GM21723 (cell line): ENCODE data around the gene EHMT1.
"Not testable (repeated sequence)": the region's sequence is repeated elsewhere in the genome, so short reads cannot be mapped to it uniquely, and the experiment has no call there.

Source experiments
- ATAC-seq: cut with Tn5 transposase; IDR thresholded peaks from one replicate; pipeline ENCODE4 v1.9.1; 2021; ENCODE audit warnings: mild to moderate bottlenecking, moderate library complexity; ENCODE audit not compliant: unreplicated experiment

EHMT1 gene

DNA sequence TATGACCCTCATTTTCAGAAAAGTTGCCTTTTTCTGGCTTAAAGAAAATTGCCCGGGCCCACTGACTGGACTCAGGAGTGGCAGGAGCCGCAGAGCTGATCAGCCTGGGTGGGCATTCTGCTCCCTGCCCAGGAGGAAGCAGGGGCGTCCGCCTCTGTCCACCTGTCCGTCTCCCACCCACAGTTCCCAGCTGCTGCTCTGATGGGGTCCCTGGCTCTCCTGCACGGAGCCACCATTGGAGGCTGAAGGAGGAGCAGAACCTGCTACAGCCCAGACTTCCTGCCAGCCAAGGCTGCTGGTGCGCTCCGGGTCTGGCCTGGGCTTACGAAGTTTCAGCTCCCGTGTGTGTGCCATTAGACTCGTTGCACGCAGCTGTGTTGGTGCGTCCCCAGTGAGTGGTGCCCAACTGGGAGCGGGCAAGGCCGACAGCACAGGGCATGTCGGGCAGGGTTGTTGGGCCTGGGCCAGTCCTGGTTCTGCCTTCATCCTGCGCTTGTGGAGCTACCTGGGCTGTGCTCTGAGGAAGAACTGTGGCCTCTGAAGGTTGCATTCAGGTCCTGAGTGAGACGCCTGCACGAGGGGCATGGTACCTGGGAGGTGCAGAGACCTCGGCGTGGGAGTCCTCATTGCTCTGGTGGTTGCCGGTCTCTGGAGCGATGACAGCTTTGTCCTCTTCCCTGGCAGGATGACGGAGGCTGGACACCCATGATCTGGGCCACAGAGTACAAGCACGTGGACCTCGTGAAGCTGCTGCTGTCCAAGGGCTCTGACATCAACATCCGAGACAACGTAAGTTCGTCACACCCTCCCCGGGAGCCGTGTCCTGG is 181.6 kb downstream of the EHMT1 start:
- no peak for ATAC-seq

DNA sequence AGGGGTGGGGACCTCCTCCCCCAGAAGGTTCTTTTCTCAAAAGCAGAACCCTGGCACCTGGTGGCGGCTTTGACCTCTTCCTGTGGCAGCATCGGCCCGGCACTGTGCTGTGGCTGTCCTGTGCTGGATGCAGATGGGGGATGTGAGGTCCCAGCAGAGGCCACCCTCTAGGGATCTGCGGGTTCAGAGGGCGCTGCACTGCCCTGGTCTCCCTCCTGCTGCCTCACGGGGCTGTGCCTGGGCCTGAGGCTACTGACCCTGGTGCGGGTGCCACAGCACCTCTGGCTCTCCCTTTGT is 182.2 kb downstream of the EHMT1 start:
- no peak for ATAC-seq

DNA sequence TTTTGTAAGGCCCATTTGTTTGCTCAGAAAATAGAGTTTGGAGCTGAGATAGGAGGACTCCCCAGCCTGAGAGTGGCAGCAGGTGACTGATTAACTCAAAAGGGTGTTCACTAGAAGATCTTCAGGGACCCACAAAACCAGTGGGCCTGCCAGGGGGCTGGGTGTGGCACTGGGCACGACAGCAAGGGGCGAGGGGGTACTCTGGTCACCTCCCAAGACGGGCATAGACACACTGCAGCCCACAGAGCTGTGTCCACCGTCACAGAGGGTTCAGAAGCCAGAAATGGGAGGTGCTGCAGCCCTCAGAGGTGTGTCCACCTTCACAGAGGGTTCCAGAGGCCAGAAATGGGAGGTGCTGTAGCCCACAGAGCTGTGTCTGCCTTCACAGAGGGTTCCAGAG is 183.2 kb downstream of the EHMT1 start:
- no peak for ATAC-seq

DNA sequence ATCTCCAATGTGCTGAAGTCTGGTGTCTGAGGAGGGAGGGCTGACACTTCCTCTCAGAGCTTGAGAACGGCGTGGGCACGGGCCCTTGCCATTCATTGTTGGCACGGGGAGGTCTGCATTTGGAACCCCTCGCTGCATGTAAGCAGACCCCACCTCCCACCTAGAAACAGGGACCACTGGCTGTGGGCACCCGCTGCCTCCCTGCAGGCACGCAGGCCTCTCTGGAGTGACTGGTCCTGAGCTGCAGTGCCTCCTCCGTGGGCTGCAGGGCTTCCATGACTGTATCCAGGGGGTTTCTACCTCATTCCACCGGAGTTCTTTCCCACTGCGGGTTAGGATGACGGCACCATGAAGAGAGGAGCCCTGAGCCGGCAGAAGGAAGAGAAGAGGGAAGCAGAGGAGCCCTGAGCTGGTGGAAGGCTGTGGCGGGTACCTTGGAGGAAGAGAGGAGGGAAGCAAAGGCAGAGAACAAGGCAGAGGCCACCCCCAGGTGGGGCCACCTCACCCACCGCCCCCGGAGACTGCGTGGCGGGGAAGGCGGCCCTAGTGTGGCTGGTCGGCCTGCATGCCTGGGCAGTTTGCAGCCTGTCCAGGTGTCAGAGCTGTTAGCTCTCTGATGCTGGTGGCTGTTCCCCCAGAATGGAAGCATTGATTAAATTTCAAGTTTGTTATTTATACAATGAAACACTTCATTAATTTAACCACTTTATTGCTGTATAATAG is 183.9 kb downstream of the EHMT1 start:
- no peak for ATAC-seq

DNA sequence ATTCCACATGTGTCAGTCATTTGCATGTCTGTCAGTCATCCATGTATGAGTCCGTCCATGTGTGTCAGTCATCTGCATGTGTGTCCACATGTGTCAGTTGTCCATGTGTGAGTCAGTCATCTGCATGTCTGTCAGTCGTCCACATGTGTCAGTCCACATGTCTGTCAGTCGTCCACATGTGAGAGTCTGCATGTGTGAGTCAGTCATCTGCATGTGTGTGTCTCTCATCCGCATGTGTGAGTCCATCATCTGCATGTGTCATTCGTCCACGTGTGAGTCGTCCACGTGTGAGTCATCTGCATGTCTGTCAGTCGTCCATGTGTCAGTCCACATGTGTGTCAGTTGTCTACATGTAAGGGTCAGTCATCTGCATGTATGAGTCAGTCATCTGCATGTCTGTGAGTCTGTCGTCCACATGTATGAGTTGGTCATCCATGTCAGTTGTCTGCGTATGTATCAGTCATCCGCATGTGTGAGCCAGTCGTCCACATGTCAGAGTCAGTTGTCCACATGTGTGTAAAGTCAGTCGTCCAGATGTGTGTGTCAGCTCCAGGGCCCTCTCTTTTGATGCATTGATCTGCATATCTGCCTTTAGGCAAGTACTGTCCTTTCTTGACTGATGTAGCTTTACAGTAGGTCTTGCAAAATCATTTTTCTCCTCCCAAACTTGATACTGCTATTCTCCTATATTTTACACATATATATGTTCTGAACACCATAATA is 186.3 kb downstream of the EHMT1 start:
- no peak for ATAC-seq

DNA sequence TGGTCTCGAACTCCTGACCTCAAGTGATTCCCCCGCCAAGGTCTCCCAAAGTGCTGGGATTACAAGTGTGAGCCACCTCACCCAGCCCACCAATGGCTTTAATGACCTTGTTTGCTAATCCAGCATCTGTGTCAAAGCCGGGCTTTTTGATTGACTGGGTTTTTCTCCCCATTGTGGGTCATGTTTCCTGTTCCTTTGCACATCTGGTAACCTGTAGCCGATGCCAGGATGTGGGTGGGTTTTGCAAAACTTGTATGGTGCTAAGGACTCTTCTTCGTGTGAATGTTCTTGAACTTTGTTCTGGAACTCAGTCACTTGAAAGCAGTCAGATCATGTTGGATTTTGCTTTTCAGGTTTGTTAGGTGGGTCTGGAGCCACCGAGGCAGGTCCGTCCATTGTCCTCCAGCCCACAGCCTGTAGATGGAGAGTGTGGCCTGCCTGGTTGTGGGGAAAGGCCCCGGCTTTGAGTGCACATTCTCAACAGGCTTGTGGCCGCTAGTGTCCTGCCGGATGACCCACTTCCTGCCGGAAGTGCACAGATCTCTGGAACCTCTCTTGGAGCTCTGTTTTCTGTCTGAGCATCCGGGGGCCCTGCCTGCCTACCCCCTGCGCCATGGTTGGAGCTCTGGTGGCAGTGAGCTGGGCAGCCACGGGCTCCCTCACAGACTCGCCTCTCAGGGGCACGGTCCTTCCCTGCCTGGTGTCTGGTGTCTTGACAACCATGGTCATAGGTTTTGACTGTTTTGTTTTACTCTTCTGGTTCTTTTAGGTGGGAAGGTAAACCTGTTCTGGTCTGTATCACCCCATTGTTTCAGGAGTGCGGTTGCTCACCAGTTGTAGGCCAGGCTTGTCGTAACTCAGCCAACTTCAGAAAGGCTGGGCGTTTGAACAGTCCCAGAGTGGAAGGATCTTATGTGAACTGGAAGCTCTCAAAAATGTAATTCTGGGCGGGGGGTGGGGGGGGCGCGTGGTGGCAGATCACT is 189.2 kb downstream of the EHMT1 start:
- ATAC-seq = no peak

DNA sequence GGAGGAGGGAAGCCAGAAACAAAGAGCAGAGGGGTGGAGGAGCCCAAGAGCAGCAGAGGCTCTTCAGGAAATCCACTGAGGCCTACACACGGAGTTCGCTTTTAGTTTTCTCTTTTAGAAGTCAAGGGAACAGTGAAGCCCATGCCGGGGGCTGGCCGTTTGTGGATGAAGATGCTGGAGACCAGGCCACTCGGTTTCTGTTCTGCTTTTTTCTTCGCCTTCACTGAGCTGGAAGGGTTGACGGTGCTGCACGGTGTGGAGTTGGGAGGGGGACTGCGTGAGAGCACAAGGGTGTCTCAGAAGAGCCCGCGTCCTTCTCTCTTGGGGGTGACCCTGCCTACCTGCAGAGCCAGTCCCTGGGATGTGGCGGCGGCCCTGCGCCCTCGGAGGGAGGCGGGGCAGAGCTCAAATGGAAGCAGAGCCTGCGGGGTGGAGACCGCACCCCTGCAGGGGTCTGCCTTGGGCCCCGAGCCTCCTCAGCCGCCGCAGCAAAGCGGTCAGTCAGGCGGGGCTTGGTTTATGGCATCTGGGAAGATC is 190.3 kb downstream of the EHMT1 start:
- ATAC-seq = no peak

DNA sequence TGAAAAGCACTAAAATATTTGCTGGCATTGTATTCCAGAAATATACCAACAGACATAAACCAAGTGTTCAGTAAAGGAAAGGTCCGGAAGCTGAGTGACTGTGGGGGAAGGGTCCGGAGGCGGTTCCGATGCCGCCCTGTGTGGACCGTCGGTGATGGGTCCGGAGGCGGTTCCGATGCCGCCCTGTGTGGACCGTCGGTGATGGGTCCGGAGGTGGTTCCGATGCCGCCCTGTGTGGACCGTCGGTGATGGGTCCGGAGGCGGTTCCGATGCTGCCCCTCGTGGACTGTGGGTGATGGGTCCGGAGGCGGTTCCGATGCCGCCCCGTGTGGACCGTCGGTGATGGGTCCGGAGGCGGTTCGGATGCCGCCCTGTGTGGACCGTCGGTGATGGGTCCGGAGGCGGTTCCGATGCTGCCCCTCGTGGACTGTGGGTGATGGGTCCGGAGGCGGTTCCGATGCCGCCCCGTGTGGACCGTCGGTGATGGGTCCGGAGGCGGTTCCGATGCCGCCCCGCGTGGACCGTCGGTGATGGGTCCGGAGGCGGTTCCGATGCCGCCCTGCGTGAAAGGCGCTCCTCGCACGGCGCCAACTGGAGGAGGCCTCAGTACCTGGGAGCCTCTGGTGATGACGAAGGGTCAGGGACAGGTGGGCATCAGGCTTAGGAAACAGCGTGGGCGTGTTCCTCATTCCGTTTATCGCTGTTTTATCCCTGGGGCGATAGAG is 191.1 kb downstream of the EHMT1 start:
- not testable (repeated sequence) for ATAC-seq

DNA sequence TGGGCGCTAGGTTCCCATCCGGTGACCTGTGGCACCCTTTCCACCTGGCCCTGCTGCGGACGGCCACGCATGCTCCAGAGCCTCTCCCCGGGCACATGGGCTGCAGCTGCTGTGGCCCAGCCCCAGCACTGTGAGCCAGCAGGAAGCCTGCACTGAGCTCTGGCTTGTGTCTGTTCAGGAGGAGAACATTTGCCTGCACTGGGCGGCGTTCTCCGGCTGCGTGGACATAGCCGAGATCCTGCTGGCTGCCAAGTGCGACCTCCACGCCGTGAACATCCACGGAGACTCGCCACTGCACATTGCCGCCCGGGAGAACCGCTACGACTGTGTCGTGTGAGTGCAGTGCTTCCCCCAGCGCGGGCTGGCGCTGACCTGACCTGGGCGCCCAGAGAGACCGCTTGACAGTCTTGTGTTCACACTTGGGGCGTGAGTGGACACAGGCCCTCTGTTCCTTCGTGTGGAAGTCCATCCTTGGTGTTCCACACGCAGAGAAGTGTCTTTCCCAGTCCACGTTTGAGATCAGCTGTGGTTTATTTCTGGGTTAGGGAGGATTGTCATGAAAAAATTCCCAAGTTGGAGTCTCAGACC is 192.6 kb downstream of the EHMT1 start:
- no peak for ATAC-seq

DNA sequence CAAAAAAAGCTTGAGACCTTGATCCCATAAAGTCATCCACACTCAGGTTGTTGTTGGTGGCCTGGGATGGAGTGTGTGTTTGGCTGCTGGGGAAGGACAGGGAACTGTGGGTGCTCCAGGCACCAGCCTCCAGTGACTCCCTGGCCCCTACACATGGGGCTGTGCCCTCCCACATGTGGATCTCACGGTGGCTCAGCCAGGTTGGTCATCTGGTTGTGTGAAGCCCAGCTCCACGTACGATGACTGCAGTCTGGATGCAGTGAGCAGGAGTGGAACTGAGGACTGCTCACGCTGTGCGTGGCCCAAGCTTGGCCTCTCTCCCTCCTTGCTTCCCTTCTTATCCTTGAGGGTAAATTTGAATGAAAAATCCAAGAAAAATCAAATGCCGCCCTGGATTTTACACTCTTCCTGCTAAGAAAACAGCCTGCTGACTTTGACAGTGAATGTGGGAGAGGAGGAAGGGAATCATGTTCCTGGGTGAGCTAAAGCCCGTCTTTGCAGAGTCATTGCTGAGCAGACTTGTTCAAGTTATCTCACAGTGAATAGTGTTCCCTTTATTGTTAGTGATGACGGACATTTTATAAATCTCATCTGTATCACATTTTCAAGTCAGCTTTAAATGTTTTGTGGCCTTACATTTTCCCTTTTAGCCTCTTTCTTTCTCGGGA is 193.7 kb downstream of the EHMT1 start:
- no peak for ATAC-seq

DNA sequence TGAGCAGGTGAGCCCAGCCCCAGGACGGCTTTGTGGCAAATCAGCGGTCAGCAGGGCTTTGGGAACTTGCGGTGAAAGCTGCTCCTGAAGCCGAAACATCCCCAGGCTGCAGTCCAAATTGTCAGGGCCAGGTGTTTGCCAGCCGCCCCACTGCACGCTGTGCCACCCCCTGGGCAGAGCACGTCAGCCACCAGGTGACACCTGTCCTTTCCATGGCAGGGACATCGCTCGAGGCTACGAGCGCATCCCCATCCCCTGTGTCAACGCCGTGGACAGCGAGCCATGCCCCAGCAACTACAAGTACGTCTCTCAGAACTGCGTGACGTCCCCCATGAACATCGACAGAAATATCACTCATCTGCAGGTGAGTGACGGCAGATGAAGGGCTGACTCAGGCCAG is 194.4 kb downstream of the EHMT1 start:
- ATAC-seq = no peak

DNA sequence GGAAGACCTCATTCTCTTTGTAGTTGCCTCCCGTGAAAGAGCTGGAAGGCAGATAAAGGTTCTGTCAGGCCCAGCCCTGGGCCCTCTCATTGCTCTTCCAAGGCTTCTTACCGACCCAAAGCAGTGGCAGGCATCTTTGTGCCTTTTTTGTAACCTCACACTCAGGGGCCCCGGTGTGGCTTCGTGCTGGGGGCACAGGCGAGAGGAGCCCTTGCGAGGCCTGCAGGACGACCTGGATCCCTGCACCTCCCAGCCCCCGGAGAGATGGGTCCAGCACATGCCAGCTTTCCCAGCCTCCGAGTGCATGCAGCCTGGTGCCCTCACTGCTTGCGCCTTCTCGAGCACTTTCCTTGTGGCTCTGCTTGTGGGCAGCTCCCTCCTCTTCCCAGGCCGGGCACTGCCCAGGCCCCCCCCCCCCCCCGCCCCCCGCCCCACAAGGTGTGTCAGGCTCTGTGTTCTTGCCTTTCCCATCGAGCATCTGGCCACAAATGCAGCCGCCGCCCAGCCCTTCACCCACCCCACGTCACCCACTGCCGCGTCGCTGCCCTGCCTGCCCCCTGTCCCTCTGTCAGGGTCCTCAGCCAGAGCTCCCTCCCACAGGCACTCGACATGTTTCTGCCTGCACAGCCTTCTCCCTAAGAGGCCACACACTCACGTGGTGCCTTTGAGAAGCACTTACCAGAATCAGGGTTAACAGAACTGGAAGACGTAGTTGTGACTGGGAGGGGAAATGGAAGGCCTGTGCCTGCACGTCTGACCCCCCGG is 195.0 kb downstream of the EHMT1 start:
- ATAC-seq = no peak

DNA sequence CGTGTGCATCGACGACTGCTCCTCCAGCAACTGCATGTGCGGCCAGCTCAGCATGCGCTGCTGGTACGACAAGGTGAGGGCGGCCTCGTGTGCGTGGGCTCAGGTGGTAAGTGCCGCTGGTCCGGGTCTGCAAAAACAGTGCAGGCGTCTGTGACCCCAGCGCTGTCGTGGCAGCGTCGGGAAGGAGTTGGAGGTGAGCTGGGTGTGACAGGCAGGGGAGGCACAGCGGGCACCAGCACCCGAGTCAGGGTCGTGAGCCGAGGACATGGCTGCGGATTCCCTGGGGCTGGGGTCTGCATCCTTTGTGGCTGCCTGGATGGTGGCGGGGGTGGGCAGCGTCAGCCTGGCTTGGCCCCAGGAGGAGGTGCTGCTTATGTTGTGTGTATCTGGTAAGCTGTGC is 195.6 kb downstream of the EHMT1 start:
- ATAC-seq = no peak

DNA sequence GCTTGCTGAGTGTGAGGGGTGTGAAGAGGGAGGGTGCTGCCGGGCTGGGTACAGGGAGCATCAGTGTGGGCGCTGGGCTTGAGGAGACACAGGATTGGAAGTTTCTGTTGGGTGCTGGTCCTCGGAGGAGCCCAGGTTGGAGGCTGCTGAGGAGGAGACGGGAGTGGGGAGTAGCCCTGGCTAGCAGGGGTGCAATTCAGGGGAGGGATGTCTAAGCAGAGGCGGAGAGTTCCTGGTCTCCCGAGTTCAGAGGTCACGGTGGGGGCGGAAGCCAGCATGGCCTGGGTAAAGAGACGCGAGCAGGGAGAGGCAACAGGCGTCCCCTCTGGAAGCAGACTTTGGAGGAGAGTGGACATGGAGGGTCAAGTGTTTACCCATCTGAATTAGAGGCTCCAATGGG is 196.0 kb downstream of the EHMT1 start:
- ATAC-seq = no peak

DNA sequence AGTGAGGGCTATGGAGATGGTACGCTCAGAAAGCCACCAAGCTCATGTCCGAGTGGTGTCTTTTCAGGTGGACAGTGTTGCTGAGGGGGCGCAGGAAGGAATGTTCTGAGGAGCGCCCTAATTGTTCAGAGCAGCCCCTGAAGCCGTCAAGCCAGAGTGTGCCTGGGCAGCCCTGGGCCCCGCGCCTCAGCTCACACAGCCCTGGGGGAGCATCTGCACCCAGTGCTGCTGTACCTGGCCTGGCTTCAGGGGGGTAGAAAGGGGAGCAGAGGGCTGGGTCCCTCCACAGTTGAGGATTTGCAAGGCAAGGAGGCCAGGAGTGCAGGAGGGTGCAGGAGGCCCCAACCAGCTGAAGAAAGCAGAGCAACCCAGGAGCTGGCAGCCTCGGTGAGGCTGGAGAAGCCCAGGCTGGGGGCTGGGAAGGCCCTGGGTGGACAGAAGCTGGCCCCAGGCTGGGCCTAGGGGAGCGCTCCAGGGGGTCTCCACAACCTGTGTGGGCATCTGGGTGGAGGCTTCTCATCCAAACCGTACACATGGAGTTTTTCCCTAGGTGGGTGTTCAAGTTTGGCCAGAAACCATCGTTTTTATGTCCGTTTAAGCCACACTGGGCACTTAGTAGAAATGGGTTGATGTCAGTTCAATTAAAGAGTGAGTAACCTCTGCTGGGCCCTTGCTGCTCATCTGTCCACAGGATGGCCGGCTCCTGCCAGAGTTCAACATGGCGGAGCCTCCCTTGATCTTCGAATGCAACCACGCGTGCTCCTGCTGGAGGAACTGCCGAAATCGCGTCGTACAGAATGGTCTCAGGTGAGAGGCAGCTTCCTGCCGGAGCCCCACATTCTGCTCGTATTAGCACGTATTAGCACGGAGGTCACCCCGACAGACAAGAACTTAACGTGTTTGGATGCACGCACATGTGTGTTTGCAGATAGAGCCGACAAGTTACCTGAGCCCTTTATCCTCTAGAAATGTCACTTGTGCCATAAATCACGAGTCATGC is 196.8 kb downstream of the EHMT1 start:
- no peak for ATAC-seq

DNA sequence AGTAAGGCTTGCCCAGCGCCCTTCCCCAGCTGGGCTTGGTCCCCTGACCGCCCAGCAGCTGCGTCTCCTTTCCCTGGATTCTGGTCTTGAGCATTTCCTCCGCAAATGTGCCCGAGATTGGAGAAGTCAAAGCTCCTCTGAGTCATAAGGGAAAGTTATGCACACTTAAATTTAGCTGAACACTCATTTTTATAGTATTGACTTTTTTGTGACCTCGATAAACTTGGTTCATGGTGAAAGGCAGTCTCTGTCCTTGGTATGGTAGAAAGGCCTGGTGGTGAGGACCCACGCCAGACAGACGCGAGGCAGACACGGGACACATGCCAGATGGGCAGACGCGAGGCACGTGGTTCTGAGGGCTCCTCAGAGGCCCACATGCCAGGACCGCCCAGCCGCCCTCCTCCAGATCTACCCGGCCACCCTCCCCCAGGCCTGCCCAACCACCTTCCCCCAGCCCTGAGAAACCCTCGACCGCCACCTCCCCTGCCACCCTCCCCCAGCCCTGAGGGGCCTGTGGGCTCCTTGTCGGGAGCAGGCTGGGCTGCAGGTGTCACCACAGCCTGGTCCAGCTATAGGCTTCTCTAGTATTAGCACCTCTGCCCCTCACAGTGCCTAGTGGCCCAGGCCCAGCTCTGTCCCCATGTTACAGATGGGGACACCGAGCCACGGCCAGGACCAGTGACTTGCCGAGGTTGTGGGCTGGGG is 197.9 kb downstream of the EHMT1 start:
- no peak for ATAC-seq
